Left renal cortex interstitium (tissue), 4 donors: ENCODE measurements around the gene DDX31. TPM values are rescaled to one million over a fixed set of nuclear protein-coding genes. Genes with fewer than 3 reads are reported as not detected.

Experiments used
- DNase-seq, 4 donors: peaks; one replicate each; pipeline ENCODE4 v3.0.0-alpha.2; 2013; ENCODE audit warnings: low read depth in 4 of 4, low spot score in 2 of 4, missing footprints in 1 of 4
- polyA plus RNA-seq, 4 donors: library from polyadenylated mRNA; unstranded; fragments of 120-200 nt; gene quantifications; one replicate each; pipeline ENCODE4 v1.2.1, GENCODE V29; 2013; ENCODE audit not compliant: insufficient read length in 4 of 4

The DDX31 gene
- polyA plus RNA-seq, 4 donors: 16.3 to 20.3 (median 16.8) TPM

DNA sequence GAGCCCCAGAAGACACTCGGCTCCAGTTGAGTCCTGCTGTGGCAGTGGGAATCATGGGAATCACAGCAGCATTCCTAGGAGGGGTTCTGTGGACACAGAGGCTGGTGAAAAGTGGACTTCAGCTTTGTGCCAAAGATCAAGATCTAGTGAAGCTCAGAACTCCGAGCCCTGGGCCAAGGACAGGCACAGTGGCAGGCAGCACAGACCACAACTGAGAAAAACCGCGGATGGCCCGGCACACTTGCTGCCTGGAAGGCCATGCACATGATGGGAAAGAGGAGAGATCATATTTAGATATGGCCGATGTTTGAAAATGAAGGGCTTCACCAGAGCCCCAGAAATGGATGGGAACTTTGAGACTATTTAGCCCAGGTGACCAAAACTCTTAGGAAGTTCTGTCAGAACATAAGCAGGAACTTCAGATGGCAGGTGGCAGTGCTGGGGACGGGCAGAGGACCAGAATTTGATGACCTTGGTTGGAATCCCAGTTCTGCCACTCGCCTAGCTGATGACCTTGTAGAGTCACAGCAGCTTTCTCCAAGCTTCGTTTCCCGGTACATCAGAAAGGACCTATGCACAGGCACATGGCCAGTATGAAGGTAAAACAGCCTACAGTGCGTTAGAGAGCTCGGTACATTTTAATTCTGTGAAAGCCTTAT, 69.3 kb downstream of the DDX31 start:
- no peak for DNase-seq

DNA sequence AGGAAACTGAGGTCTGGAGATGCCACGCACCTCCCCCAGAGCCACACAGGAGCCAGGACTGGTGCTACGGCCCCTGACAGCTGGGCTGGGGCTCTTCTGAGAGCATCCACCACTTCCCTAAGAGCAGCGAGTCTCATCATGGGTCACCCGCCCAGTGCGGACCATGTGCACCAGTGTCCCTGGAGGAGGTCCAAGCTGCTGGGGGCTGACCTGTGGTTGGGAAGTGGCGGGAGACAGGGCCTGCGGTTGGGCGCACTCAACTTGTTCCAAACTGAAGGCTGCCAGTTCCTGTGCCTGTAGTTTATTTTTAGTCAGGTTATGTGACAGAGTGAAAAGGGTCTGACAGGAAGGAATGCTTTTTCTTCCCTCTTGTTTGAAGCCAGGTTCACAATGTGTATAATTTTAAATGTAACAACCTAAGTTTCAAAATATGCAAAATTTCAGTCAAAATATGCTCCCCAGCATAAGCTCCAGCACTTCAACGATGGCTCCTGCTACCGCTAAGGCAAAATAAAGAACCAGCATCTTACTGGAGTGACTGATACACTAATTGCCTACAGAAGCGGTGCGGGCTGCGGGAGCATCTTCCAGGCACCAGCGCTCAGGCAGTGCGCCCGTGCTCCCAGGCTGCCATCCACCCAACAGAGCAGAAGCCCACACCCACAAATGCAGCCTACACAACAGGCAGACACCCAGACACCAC, 72.6 kb downstream of the DDX31 start:
- DNase-seq: no peak

- no peak for DNase-seq
Measured at GRCh38 chr9:132596200-132596599, 73.6 kb downstream of the DDX31 start.

DNA sequence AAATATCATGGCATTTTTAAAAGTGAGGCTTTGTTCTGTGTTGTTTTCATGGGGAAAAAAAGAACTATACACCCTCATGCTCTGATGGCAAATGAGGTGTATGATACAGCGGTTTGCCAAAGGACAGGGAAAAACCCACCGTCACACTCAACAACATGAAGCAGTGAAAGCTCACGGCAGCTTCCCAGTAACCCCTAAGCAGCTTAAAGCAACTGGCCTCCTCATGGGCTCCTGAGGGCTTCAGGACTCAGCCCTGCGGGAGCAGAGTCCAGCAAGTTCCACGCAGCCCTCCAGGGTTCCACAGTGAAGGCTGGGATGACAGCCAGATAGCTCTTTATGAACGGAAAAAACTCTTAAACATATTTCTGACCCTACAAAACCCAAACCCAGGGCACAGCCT, 74.5 kb downstream of the DDX31 start:
- DNase-seq: no peak

DNA sequence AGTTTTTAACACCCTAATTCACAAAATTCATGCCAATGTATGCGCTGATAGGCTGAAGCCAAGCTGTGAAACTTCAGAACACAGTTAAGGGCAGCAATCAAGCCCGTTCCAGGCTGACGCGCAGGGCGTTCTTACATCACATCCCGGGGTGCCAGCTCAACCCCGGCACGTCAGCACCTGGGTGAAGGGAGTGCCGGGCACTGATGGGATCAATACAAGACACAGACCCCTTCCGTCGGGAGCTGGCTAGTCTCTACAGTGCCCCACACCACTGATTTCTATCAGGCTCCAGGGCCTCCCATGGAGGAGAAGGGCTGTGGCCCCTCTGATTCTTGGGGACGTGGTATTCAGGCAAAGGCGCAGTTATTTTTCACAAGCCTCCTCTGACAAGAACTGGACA, 75.4 kb downstream of the DDX31 start:
- DNase-seq: no peak

GRCh38 chr9:132592451-132592850, 77.3 kb downstream of the DDX31 start:
- DNase-seq: no peak

DNA sequence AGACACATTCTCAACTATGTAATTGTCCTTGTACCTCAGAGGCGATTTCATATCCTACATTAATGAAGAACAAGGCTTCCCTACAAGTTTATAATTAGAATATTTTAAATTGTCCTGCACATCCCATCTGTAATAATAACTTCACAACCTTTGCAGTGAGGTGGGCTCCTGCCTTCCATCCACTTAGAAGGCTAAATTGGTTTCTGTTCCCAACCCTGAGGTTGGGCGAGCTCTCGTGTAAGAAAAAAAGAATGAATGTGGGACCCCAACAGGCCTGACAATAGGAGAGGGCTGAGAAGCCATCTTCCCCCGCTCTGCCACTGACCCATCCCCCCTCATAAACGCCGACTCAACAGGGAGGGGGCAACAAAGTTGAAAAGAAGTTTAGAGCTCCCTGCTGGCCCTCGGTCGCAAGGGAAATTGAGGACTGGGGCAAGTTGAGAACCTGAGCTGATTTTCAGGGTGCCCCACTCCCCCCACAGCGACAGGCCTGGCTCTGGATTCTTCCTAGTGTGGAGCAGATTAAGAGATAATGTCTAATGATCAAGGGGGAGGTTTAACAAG, 78.0 kb downstream of the DDX31 start:
- DNase-seq: no peak

DNA sequence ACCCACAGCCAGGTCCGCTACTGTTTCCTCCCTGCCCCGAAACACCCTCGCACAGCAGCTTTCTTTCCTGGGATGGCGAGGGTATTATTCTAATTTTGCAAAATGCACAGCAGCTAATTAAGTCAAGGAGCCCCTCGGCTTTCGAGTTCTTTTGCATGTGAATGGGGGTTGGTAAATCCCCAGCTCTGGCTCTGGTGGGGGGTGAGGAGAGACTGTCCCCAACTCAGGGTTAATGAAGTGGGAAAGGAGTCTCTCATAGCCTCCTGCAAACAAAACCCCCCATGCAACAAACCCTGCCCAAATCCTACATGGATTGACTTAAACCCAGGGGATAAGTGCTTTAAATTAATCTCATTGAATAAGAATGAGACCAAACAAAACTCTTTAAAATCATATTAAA, 78.5 kb downstream of the DDX31 start:
- DNase-seq: no peak

DNA sequence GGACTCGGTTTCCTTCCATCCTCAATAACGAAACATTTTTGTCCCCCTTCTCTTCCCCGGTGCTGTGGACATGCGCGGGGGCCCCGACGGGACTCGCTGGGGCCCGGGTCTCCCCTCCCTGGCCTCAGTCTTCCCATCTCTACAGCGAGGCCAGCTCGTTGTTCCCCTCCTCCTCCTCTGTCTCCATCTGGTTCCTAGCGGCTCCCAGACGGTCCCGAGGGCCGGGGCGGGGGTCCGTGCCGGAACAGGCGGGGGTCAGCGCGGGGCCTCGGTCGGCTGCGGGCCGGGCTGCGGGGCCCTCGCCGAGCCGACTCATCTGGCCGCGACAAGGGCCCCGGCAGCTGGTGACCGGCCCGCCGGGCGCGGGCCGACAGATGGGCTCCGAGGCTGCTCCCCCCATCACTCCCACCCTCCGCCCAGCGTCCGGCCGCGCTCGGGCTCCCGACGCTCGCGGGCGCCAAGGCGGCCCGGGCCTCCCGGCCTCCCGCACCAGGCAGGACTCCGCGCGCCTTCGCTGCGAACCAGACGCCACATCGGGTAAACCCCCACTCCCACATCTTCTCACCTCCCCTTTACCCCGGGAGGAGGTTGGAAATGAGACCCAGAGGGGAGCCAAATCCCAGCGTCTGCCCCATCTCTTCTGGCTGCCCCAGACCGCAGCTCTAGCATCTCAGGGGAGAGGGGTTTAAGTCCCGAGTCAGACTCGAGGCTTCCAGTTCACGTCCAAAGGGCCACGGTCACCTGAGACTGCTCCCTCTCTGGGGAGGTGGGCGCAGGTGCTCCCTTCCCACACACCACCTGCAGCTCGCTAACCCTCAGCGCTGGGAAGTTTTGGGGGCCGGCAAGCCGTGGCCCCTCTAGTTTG, 79.2 kb downstream of the DDX31 start:
- no peak for DNase-seq

DNA sequence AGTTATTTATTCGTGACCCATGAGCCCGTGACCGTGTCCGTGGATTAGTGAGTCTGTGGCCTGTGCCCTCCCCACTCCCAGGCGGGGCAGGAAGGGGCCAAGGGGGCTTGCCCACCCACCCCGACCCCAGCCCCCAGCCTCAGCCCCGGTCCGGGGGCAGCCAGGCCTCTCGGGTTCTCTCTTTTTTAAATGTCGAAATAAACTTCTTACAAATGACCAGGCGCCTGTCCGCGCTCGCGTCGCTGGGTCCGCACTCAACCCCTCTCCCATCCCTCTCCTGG, 79.8 kb downstream of the DDX31 start:
- DNase-seq: no peak

- DNase-seq: no peak
Measured at GRCh38 chr9:132589148-132590036, 80.4 kb downstream of the DDX31 start.

DNA sequence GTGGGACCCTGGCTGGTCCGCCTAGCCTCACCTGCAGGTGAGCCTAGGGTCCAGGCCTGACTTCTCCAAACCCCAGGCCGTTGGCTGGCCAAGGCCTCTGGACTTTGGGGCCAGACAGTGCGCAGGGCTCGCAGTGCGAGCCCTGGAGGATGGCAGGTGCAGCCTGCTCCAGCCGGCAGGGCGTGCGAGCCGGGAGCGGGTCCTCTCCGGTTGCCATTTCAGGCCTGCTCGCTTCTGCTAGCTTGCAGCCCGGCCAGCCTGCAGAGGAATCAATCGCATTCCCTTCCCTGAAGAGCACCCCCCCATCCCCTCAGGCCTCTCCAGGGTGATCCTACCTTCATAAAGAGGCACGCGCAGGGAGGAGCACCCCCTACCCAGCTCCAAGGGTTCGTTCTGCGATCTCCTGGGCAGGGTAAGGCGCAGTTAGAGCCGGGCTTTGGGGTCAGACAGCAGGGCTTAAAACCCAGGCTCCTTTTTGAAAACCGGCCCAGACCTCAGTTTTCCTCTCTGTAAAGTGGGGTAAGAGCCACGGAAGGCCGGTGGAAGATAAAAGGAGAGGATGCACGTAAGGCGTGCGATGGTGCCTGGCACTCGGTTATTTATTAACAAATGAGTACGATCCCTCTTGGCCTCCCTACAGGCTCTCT, 81.2 kb downstream of the DDX31 start:
- no peak for DNase-seq

DNA sequence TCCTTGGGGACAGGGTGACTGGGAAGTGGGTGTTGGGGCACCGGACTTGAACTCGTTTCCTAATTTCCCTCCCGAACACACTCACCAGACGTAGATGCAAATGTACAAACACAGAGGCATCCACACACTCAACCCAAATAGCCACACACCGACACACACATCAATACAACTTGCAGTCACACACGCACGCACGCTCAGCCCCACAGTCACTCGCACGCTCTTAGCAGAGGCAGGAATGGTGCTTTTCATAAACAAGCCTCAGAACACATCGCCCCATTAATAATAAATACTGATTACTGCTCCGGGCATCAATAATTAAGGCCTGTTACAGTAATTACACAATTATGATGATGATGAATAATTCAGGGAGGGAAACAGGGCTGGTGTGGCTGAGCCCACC, 81.7 kb downstream of the DDX31 start:
- no peak for DNase-seq

- no peak for DNase-seq
Measured at GRCh38 chr9:132587592-132587955, 82.2 kb downstream of the DDX31 start.

DNA sequence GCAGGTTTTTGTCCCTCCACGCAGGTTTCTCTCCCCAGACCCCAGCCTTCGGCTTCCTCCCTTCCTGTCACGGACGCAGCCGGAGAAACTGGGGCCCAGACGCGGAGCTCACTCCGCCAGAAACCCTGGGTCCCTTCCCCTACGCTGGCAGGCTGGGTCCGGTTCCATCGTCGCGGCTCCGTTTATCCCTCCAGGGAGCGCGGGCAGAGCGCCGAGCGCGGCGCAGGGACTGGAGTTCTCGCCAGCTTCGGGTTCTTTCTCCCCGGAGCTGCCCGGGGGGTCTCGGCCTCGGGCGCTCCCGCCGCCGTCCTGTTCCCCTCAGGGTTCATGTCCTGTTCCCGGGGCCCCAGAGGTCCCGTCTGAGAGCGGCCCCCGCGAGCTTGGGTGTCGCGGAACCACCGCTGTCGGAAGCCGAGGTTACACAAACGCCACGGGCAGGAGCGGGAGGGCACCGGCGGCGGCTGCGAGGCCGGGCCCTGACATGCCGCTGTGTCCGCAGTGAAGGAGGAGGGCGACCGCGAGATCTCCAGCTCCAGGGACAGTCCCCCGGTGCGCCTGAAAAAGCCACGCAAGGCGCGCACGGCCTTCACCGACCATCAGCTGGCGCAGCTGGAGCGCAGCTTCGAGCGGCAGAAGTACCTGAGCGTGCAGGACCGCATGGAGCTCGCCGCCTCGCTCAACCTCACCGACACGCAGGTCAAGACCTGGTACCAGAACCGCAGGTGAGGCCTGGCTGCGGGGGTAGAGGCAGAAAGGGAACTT, 82.8 kb downstream of the DDX31 start:
- no peak for DNase-seq

DNA sequence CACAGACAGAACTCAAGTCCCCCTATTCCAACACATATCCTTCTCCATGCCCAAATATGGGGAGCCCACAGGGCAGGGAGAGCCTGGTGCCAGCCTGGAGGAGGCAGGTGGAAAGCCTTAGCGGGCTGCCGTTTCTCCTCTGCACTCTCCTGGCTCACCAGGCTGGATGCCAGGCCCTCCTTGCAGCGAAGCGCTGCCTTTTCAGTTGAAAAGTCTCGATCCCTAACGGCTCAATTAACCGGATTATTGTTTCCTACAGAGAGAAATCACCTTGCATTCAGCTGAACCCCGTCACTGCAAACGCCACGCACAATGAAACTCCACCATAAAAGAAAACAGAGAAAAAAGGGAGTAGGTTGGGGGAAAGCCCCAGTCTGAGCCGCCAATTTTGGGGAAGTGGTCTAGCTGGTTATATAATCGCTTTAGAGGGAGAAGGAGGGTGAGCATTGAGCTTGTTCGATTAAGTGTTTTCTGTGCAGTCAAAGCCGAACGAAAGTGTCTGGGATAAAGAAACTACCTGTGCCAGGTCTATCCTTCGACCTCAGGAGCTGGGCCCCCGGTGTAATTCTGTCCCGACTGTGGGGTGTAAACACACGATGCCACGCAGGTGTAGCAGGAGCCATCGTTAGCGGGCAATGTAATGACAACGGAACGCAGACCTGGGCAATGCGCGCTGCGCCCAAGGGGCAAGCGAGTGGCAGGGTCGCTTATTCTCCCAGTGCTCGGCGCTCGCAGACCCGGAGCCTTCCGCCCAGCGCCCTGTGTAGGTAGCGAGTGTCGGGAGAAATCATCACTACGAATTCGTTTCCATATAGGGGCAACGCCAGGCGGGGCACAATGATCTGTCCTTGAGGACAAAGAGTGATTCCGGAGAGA, 83.6 kb downstream of the DDX31 start:
- DNase-seq: no peak

GRCh38 chr9:132584601-132585560, 84.9 kb downstream of the DDX31 start:
- DNase-seq: no peak
